ENCODE measurements around the gene GRB14.

GRB14 gene

GRCh38 chr2:164617466-164617865 is 3.8 kb downstream of the GRB14 start:
- TF ChIP-seq FOXM1 (IDR thresholded peaks at IDR 0.05; ENCODE audit: borderline replicate concordance, low read depth) (no peak), MAX (IDR thresholded peaks at IDR 0.05) (no peak), EP300 (IDR thresholded peaks at IDR 0.05; ENCODE audit: borderline replicate concordance) (no peak), TCF12 (IDR thresholded peaks at IDR 0.05; ENCODE audit: low read depth) (no peak), NFIC (IDR thresholded peaks at IDR 0.05) (no peak), CREB1 (IDR thresholded peaks at IDR 0.05; ENCODE audit: low read depth) (no peak), RAD21 (IDR thresholded peaks at IDR 0.05; ENCODE audit: low read depth) (no peak), CEBPB (IDR thresholded peaks at IDR 0.05) (no peak), ZBTB7A (IDR thresholded peaks at IDR 0.05; ENCODE audit: low read depth) (no peak), YY1 (IDR thresholded peaks at IDR 0.05; ENCODE audit: low read depth) (no peak), REST (IDR thresholded peaks at IDR 0.05; ENCODE audit: low read depth) (no peak), TEAD4 (IDR thresholded peaks at IDR 0.05) (no peak), TAF1 (IDR thresholded peaks at IDR 0.05; ENCODE audit: low read depth) (no peak), EGR1 (IDR thresholded peaks at IDR 0.05) (no peak)

GRCh38 chr2:164613321-164613982 is 7.8 kb downstream of the GRB14 start:
- TF ChIP-seq NFIC (IDR thresholded peaks at IDR 0.05) = no peak

- TF ChIP-seq REST (IDR thresholded peaks at IDR 0.05; ENCODE audit: low read depth) (no peak), YY1 (IDR thresholded peaks at IDR 0.05; ENCODE audit: low read depth) (no peak), USF1 (IDR thresholded peaks at IDR 0.05) (no peak), FOXM1 (IDR thresholded peaks at IDR 0.05; ENCODE audit: borderline replicate concordance, low read depth) (no peak), NFIC (IDR thresholded peaks at IDR 0.05) (no peak), CEBPB (IDR thresholded peaks at IDR 0.05) (no peak), ZBTB7A (IDR thresholded peaks at IDR 0.05; ENCODE audit: low read depth) (no peak), TCF12 (IDR thresholded peaks at IDR 0.05; ENCODE audit: low read depth) (no peak), CREB1 (IDR thresholded peaks at IDR 0.05; ENCODE audit: low read depth) (no peak), TEAD4 (IDR thresholded peaks at IDR 0.05) (no peak), EGR1 (IDR thresholded peaks at IDR 0.05) (no peak), EP300 (IDR thresholded peaks at IDR 0.05; ENCODE audit: borderline replicate concordance) (no peak), RAD21 (IDR thresholded peaks at IDR 0.05; ENCODE audit: low read depth) (no peak), MAX (IDR thresholded peaks at IDR 0.05) (no peak), TAF1 (IDR thresholded peaks at IDR 0.05; ENCODE audit: low read depth) (no peak)
Observed at GRCh38 chr2:164609790-164610189, 11.5 kb downstream of the GRB14 start.

- TF ChIP-seq EGR1 (IDR thresholded peaks at IDR 0.05) = no peak
- no peak for TF ChIP-seq MAX (IDR thresholded peaks at IDR 0.05)
- TF ChIP-seq REST (IDR thresholded peaks at IDR 0.05; ENCODE audit: low read depth) = no peak
- TF ChIP-seq EP300 (IDR thresholded peaks at IDR 0.05; ENCODE audit: borderline replicate concordance) = no peak
- TF ChIP-seq YY1 (IDR thresholded peaks at IDR 0.05; ENCODE audit: low read depth) = no peak
- TF ChIP-seq CREB1 (IDR thresholded peaks at IDR 0.05; ENCODE audit: low read depth) = no peak
- no peak for TF ChIP-seq TAF1 (IDR thresholded peaks at IDR 0.05; ENCODE audit: low read depth)
- no peak for TF ChIP-seq ZBTB7A (IDR thresholded peaks at IDR 0.05; ENCODE audit: low read depth)
- no peak for TF ChIP-seq RAD21 (IDR thresholded peaks at IDR 0.05; ENCODE audit: low read depth)
- TF ChIP-seq CEBPB (IDR thresholded peaks at IDR 0.05) = no peak
- TF ChIP-seq TEAD4 (IDR thresholded peaks at IDR 0.05) = no peak
- TF ChIP-seq TCF12 (IDR thresholded peaks at IDR 0.05; ENCODE audit: low read depth) = no peak
- TF ChIP-seq NFIC (IDR thresholded peaks at IDR 0.05) = no peak
- no peak for TF ChIP-seq USF1 (IDR thresholded peaks at IDR 0.05)
Observed at GRCh38 chr2:164606557-164606956, 14.7 kb downstream of the GRB14 start.
